Mucosa of descending colon (tissue), 3 donors: Measurements from ENCODE around the gene SHTN1. TPM values are rescaled to one million over a fixed set of nuclear protein-coding genes. Genes with fewer than 3 reads are reported as not detected.

Experiments used
- ATAC-seq: fragments of 200-7000 bp; cut with Tn5 transposase; one replicate; pipeline ENCODE4 v1.9.1; 2020; ENCODE audit warnings: mild to moderate bottlenecking, moderate library complexity
- DNase-seq, 3 donors: peaks; one replicate each; pipeline ENCODE4 v3.0.0-alpha.2; 2020
- H3K36me3 ChIP-seq: fragments of 200-600 bp; one replicate; pipeline ENCODE4 v1.8.0; 2021; ENCODE audit warnings: low read depth, mild to moderate bottlenecking
- H3K4me1 ChIP-seq: fragments of 200-600 bp; one replicate; pipeline ENCODE4 v1.8.0; 2021; ENCODE audit warnings: low read depth, mild to moderate bottlenecking
- H3K4me3 ChIP-seq: fragments of 200-600 bp; one replicate; pipeline ENCODE4 v1.8.0; 2021; ENCODE audit warnings: mild to moderate bottlenecking
- H3K9me3 ChIP-seq: fragments of 200-600 bp; one replicate; pipeline ENCODE4 v1.8.0; 2021; ENCODE audit warnings: mild to moderate bottlenecking
- CTCF ChIP-seq: fragments of 200-600 bp; IDR thresholded peaks from one replicate; pipeline ENCODE4 v1.8.0; 2022; ENCODE audit warnings: antibody characterized with exemption, mild to moderate bottlenecking
- intact Hi-C, 2 donors: fragments of 100-400 bp; cut with DNase I in 1 of 2; cut with micrococcal nuclease in 1 of 2; formaldehyde crosslinking; loops; one replicate each; pipeline versions ENCODE4 v1.11.0 to v1.11.1; 2022; cut with DNase I, micrococcal nuclease
- total RNA-seq, 3 donors: library from RNA; stranded (reverse); fragmentation: NEBNext Ultra II Directional in 2 of 3; extraction: Animal tissue kit (Norgen Biotek cat#: 25700) in 2 of 3; gene quantifications; one replicate each; pipeline versions ENCODE4 v1.2.1 to v1.2.4, GENCODE V29; 2021 to 2023
- donor health status: DM: no; HTN: no; CAD: no; lungs with moderate emphysema.
- donor health status: DM: no; HTN: no; CAD: no.
- donor health status: DM: no; HTN: yes; CAD: no.

SHTN1 gene
- total RNA-seq, 3 donors from 2014 or later: 17.4 to 33.5 (median 27.9) TPM

GRCh38 chr10:116893686-116894037 lies 111.3 kb downstream of the SHTN1 start:
- no peaks in the 10 kb centered on the region for H3K36me3 ChIP-seq
- ATAC-seq (no peak), DNase-seq (no peak)
- TF ChIP-seq CTCF: no peak
- no peaks in the 10 kb centered on the region for H3K4me1 ChIP-seq
- intact Hi-C loops: no loop called here
- no peaks in the 10 kb centered on the region for H3K9me3 ChIP-seq
- H3K4me3 ChIP-seq: no peak overlapping the region

- DNase-seq: peak in 1 of 3 donors; percentile 13
- H3K36me3 ChIP-seq: no peaks in the 10 kb centered on the region
- intact Hi-C loops: no loop called here
- H3K9me3 ChIP-seq: no peaks in the 10 kb centered on the region
- H3K4me3 ChIP-seq: no peak overlapping the region
- H3K4me1 ChIP-seq: peaks cover 4% of the 10 kb centered on the region
- no peak for TF ChIP-seq CTCF
- ATAC-seq: peak; percentile 31
These were observed 111.9 kb downstream of the SHTN1 start for GRCh38 chr10:116892907-116893685.

- intact Hi-C loops: no loop called here
- Histone ChIP-seq H3K4me1 (peaks cover 4% of the 10 kb centered on the region), H3K4me3 (no peak overlapping the region), H3K36me3 (no peaks in the 10 kb centered on the region), H3K9me3 (no peaks in the 10 kb centered on the region)
- ATAC-seq: peak; percentile 32
- peak; percentile 57 to 73 (median 60) for DNase-seq
- TF ChIP-seq CTCF: no peak
These were observed 113.8 kb downstream of the SHTN1 start for GRCh38 chr10:116891208-116891607.

- TF ChIP-seq CTCF: no peak
- no peak for DNase-seq
- Histone ChIP-seq H3K9me3 (no peaks in the 10 kb centered on the region), H3K4me3 (no peak overlapping the region), H3K4me1 (peaks cover 4% of the 10 kb centered on the region), H3K36me3 (no peaks in the 10 kb centered on the region)
- intact Hi-C loops: no loop called here
- ATAC-seq: peak; percentile 69
These were observed 115.9 kb downstream of the SHTN1 start for GRCh38 chr10:116889066-116889465.

GRCh38 chr10:116888380-116889055 lies 116.5 kb downstream of the SHTN1 start:
- no peak for TF ChIP-seq CTCF
- Histone ChIP-seq H3K4me3 (no peak overlapping the region), H3K9me3 (no peaks in the 10 kb centered on the region), H3K36me3 (no peaks in the 10 kb centered on the region), H3K4me1 (peaks cover 4% of the 10 kb centered on the region)
- intact Hi-C loops: no loop called here
- peak; percentile 91 for ATAC-seq
- DNase-seq: peak in 2 of 3 donors; percentile 35 to 55
